Left lung (tissue), 14 donors: ENCODE measurements around the gene DEGS1. TPM values are rescaled to one million over a fixed set of nuclear protein-coding genes. Genes with fewer than 3 reads are reported as not detected.
A peak's percentile ranks its signal among the peaks of the same experiment; 100 is the strongest.

Experiments
- ATAC-seq: fragments of 200-7000 bp; cut with Tn5 transposase; one replicate; pipeline ENCODE4 v1.9.1; 2020; ENCODE audit warnings: moderate library complexity
- DNase-seq, 4 donors: peaks; one replicate each; pipeline ENCODE4 v3.0.0-alpha.2; 2013 to 2020
- H3K27ac ChIP-seq, 2 donors: fragments of 200-600 bp; sonication (generic) in 1 of 2; one replicate each; pipeline versions ENCODE4 v1.5.0 to v1.8.0; 2020 to 2021
- H3K27me3 ChIP-seq, 2 donors: fragments of 200-600 bp; sonication (generic) in 1 of 2; one replicate each; pipeline versions ENCODE4 v1.5.0 to v1.8.0; 2020 to 2021
- H3K36me3 ChIP-seq, 2 donors: fragments of 200-600 bp; sonication (generic) in 1 of 2; one replicate each; pipeline versions ENCODE4 v1.5.0 to v1.8.0; 2020 to 2021
- H3K4me1 ChIP-seq, 2 donors: fragments of 200-600 bp; one replicate each; pipeline ENCODE4 v1.8.0; 2021
- H3K4me3 ChIP-seq, 2 donors: fragments of 200-600 bp; sonication (generic) in 1 of 2; one replicate each; pipeline versions ENCODE4 v1.5.0 to v1.8.0; 2020 to 2021; ENCODE audit warnings: mild to moderate bottlenecking in 1 of 2
- H3K9me3 ChIP-seq, 2 donors: fragments of 200-600 bp; sonication (generic) in 1 of 2; one replicate each; pipeline versions ENCODE4 v1.5.0 to v1.8.0; 2020 to 2021
- intact Hi-C, 2 donors: fragments of 100-400 bp; cut with DNase I; formaldehyde crosslinking; loops; one replicate each; pipeline versions ENCODE4 v1.11.2 to v1.14.2; 2022
- long read RNA-seq, 12 donors: library from polyadenylated mRNA in 2 of 12; unstranded in 2 of 12; transcript quantifications; one replicate each; pipeline ENCODE4 v2.0.0 and lab custom pipeline, GENCODE V29; 2019 to 2026
- polyA plus RNA-seq, 6 donors: library from polyadenylated mRNA; unstranded; fragments of 120-200 nt; gene quantifications; one replicate each; pipeline ENCODE4 v1.2.1, GENCODE V29; 2013; ENCODE audit not compliant: insufficient read length in 6 of 6
- total RNA-seq, 2 donors: library from RNA; stranded (reverse); fragmentation: NEBNext Ultra II Directional; extraction: Animal tissue kit (Norgen Biotek cat#: 25700); gene quantifications; one replicate each; pipeline ENCODE4 v1.2.1, GENCODE V29; 2021
- TF ChIP-seq, protein P1 (sequence below), 2 donors: fragments of 200-600 bp; sonication (generic) in 1 of 2; IDR thresholded peaks; one replicate each; pipeline versions ENCODE4 v1.5.0 to v1.8.0; 2021; ENCODE audit warnings: antibody characterized with exemption in 2 of 2
- donor health status: DM: no; HTN: yes; CAD: no.
- donor health status: DM: no; HTN: no; CAD: no.

Gene DEGS1
- total RNA-seq (10 to 100 TPM; 84.6 to 92.2 TPM), polyA plus RNA-seq (10 to 100 TPM; 51.2 to 67.4 (median 57.4) TPM)
- long read RNA-seq, donor 1, transcript DEGS1-201 (3 exons, 2,101 nt), result major isoform, 25 of 42 reads
- long read RNA-seq, donor 1, partial matches to known transcripts, result 16 of 42 reads
- long read RNA-seq, donor 1, other reads (novel, unspliced or antisense), result 0 of 42 reads
- long read RNA-seq, donor 2, transcript DEGS1-201 (3 exons, 2,101 nt), result major isoform, 32 of 32 reads
- long read RNA-seq, donor 2, partial matches to known transcripts, result 0 of 32 reads
- long read RNA-seq, donor 2, other reads (novel, unspliced or antisense), result 0 of 32 reads
- long read RNA-seq, donor 3, transcript DEGS1-201 (3 exons, 2,101 nt), result major isoform, 24 of 24 reads
- long read RNA-seq, donor 3, partial matches to known transcripts, result 0 of 24 reads
- long read RNA-seq, donor 3, other reads (novel, unspliced or antisense), result 0 of 24 reads
- long read RNA-seq, donor 4, transcript DEGS1-201 (3 exons, 2,101 nt), result major isoform, 35 of 54 reads
- long read RNA-seq, donor 4, partial matches to known transcripts, result 9 of 54 reads
- long read RNA-seq, donor 4, other reads (novel, unspliced or antisense), result 10 of 54 reads
- long read RNA-seq, donor 5, transcript DEGS1-201 (3 exons, 2,101 nt), result major isoform, 24 of 25 reads
- long read RNA-seq, donor 5, partial matches to known transcripts, result 0 of 25 reads
- long read RNA-seq, donor 5, other reads (novel, unspliced or antisense), result 0 of 25 reads
- long read RNA-seq, donor 6, transcript DEGS1-201 (3 exons, 2,101 nt), result major isoform, 37 of 50 reads
- long read RNA-seq, donor 6, partial matches to known transcripts, result 13 of 50 reads
- long read RNA-seq, donor 6, other reads (novel, unspliced or antisense), result 0 of 50 reads
- long read RNA-seq, donor 7, transcript DEGS1-201 (3 exons, 2,101 nt), result major isoform, 12 of 12 reads
- long read RNA-seq, donor 7, partial matches to known transcripts, result 0 of 12 reads
- long read RNA-seq, donor 7, other reads (novel, unspliced or antisense), result 0 of 12 reads
- long read RNA-seq, donor 8, transcript DEGS1-201 (3 exons, 2,101 nt), result major isoform, 19 of 19 reads
- long read RNA-seq, donor 8, partial matches to known transcripts, result 0 of 19 reads
- long read RNA-seq, donor 8, other reads (novel, unspliced or antisense), result 0 of 19 reads
- long read RNA-seq, donor 9, result 0 reads
- long read RNA-seq, donor 10, transcript DEGS1-201 (3 exons, 2,101 nt), result major isoform, 11 of 18 reads
- long read RNA-seq, donor 10, partial matches to known transcripts, result 4 of 18 reads
- long read RNA-seq, donor 10, other reads (novel, unspliced or antisense), result 3 of 18 reads
- long read RNA-seq, donor 11, transcript DEGS1-201 (3 exons, 2,101 nt), result major isoform, 28 of 29 reads
- long read RNA-seq, donor 11, partial matches to known transcripts, result 0 of 29 reads
- long read RNA-seq, donor 11, other reads (novel, unspliced or antisense), result 0 of 29 reads
- long read RNA-seq, donor 12, transcript DEGS1-201 (3 exons, 2,101 nt), result major isoform, 14 of 24 reads
- long read RNA-seq, donor 12, partial matches to known transcripts, result 9 of 24 reads
- long read RNA-seq, donor 12, other reads (novel, unspliced or antisense), result 0 of 24 reads

DNA sequence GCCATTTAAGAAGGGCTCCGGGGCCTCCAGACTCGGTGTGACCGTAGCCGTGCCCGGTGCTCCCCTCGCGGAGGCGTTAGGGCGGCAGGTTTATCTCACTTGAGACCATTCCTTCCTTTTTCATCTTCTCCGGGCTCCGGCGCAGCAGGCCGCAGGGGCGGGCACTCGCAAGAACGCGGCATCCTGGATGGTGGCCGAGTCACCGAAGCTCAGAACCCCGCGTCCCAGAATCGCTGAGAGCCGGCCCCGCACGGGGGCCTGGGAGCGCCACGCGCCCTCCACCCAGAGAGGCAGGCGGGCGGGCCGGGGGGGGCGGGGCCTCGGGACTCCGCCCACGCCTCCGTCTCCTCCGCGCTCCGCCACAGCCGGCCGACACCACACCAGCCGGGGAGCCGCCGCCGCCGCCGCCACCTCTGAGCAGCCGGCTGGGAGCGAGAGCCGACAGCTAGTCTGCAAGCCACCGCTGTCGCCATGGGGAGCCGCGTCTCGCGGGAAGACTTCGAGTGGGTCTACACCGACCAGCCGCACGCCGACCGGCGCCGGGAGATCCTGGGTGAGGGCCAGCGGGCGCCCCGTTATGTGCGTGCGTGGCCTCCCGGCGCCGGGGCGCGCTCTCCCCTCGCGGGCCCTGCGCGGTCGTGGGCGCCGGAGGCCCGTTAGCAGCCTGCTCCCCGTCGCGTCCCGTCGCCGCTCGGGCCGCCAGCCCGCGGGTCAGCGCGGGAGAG lies at the start of gene DEGS1:
Gene DEGS1 (plus strand): TSS at position 375 of the 725 bp plus-strand sequence. CDS start 97 bp downstream, at position 472.
- peak within 1 kb of the TSS; percentile 94 to 96 for H3K27ac ChIP-seq
- H3K4me3 ChIP-seq, result peak within 1 kb of the TSS; percentile 83 to 98
- DNase-seq (peak; percentile 78 to 97 (median 87)), ATAC-seq (peak; percentile 97)
- peaks cover 0 to 11% of the 10 kb centered on the region in 2 donors for H3K36me3 ChIP-seq
- intact Hi-C loops, result no loop called here
- TF ChIP-seq, protein P1, sequence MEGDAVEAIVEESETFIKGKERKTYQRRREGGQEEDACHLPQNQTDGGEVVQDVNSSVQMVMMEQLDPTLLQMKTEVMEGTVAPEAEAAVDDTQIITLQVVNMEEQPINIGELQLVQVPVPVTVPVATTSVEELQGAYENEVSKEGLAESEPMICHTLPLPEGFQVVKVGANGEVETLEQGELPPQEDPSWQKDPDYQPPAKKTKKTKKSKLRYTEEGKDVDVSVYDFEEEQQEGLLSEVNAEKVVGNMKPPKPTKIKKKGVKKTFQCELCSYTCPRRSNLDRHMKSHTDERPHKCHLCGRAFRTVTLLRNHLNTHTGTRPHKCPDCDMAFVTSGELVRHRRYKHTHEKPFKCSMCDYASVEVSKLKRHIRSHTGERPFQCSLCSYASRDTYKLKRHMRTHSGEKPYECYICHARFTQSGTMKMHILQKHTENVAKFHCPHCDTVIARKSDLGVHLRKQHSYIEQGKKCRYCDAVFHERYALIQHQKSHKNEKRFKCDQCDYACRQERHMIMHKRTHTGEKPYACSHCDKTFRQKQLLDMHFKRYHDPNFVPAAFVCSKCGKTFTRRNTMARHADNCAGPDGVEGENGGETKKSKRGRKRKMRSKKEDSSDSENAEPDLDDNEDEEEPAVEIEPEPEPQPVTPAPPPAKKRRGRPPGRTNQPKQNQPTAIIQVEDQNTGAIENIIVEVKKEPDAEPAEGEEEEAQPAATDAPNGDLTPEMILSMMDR (IDR thresholded peaks at IDR 0.05), result no peak
- H3K27me3 ChIP-seq, result no peaks in the 10 kb centered on the region
- H3K9me3 ChIP-seq, result no peaks in the 10 kb centered on the region
- peaks cover 4 to 51% of the 10 kb centered on the region in 2 donors for H3K4me1 ChIP-seq

DNA sequence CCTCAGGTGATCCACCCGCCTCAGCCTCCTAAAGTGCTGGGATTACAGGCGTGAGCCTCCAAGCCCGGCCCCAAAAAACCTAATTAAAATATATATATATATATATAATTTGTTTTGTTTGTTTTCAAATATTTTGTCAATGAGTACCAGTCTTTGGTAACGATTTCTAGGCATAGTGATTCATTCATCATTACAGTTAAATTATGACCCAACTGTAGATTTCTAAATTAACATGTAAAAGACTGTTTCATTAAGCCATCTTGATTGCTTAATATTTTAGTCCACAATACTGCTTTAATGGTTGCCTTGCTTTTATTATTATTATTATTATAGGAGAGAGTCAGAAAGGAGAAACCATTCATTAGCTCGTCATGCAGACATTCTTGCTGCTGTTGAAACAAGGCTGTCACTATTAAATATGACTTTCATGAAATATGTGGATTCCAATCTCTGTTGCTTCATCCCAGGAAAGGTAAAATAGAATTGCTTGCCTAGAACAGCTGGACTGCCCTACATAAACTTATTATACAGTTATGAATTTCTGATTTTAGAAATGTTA lies 49.2 kb upstream of the DEGS1 start:
- TF ChIP-seq, protein P1 (IDR thresholded peaks at IDR 0.05), result no peak
- H3K27ac ChIP-seq, result no peak overlapping the region
- no peak for ATAC-seq
- no peak overlapping the region for H3K4me3 ChIP-seq
- no peaks in the 10 kb centered on the region for H3K27me3 ChIP-seq
- H3K36me3 ChIP-seq, result peaks cover 0 to 80% of the 10 kb centered on the region in 2 donors
- H3K4me1 ChIP-seq, result no peaks in the 10 kb centered on the region
- intact Hi-C loops, result no loop called here
- H3K9me3 ChIP-seq, result no peaks in the 10 kb centered on the region
- no peak for DNase-seq

DNA sequence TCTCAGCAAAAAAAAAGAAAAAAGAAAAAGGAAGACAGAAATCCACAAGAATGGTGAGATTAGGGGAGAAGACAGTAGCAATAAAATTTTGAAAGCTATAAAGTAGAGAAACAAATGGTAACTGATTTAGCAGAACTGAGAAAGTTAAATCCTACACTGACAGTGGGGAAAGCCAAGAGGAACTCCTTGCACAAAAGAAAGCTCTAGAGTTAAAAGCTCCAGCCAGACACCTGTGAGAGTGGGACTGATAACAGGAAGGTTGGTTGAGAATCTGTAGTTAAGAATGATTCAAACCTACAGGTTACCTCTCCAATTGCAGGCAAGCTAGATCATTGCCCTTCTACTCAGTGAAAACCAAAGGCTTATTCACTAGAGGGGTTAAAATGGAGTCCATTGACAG lies 45.5 kb upstream of the DEGS1 start:
- ATAC-seq (no peak), DNase-seq (no peak)
- Histone ChIP-seq H3K27me3 (no peaks in the 10 kb centered on the region), H3K27ac (no peak overlapping the region), H3K9me3 (no peaks in the 10 kb centered on the region), H3K4me1 (no peaks in the 10 kb centered on the region), H3K36me3 (peaks cover 0 to 91% of the 10 kb centered on the region in 2 donors), H3K4me3 (no peak overlapping the region)
- intact Hi-C loops, result no loop called here
- TF ChIP-seq, protein P1 (IDR thresholded peaks at IDR 0.05), result no peak

DNA sequence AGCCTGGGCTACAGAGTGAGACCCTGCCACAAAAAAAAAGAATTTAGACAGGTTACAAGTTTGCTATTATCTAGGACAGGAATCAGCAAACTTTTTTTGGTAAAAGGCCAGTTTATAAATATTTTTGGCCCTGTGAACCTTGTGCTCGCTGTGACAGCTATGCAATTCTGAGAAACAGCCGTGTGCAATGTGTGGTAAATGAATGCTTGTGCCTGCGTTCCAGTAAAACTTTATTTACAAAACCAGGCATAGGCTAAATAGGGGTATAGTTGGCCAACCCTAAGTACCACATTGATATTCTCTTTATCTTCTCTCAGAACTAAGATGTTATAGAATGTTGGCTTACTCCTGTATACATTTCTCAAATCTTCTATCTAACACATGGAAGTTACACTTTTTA lies 44.8 kb upstream of the DEGS1 start:
- intact Hi-C loops, result no loop called here
- H3K36me3 ChIP-seq, result peaks cover 0 to 91% of the 10 kb centered on the region in 2 donors
- TF ChIP-seq, protein P1 (IDR thresholded peaks at IDR 0.05), result no peak

More for the DNA sequence above, 44.8 kb upstream of the DEGS1 start:
- H3K27ac ChIP-seq, result no peak overlapping the region
- H3K4me3 ChIP-seq, result no peak overlapping the region
- no peak for DNase-seq
- ATAC-seq, result no peak
- no peaks in the 10 kb centered on the region for H3K27me3 ChIP-seq
- H3K9me3 ChIP-seq, result no peaks in the 10 kb centered on the region
- no peaks in the 10 kb centered on the region for H3K4me1 ChIP-seq
